ENCODE data around the gene COQ3.

DNA sequence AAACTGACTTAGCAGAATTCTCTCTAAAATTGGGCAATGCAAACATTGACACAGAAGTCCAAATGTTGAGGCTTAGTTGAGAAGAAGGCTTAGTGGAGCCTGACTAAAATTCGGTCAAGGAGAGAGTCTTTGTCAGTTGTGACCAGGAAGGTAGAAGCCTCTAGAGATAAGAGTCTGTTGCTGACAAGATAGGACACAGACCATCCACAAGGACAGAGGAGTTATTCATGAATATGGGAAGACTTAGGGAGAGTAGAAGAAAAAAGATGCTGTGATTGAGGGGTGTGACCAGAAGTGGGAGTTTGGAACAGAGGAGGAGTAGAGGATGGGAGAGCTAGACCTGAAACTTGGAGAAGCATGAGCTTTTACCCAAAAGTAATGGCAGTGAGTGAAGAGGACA lies 37.4 kb downstream of the COQ3 start:
- TF ChIP-seq, protein P1, sequence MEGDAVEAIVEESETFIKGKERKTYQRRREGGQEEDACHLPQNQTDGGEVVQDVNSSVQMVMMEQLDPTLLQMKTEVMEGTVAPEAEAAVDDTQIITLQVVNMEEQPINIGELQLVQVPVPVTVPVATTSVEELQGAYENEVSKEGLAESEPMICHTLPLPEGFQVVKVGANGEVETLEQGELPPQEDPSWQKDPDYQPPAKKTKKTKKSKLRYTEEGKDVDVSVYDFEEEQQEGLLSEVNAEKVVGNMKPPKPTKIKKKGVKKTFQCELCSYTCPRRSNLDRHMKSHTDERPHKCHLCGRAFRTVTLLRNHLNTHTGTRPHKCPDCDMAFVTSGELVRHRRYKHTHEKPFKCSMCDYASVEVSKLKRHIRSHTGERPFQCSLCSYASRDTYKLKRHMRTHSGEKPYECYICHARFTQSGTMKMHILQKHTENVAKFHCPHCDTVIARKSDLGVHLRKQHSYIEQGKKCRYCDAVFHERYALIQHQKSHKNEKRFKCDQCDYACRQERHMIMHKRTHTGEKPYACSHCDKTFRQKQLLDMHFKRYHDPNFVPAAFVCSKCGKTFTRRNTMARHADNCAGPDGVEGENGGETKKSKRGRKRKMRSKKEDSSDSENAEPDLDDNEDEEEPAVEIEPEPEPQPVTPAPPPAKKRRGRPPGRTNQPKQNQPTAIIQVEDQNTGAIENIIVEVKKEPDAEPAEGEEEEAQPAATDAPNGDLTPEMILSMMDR (IDR thresholded peaks at IDR 0.05): no peak
- no peak for TF ChIP-seq POLR2A (IDR thresholded peaks at IDR 0.05)
